HG03378 (cell line): ENCODE measurements around the gene ANKRD31.
"Not testable (repeated sequence)": the region's sequence is repeated elsewhere in the genome, so short reads cannot be mapped to it uniquely, and the experiment has no call there.

Source experiments
- ATAC-seq: cut with Tn5 transposase; IDR thresholded peaks from one replicate; pipeline ENCODE4 v1.9.1; 2021; ENCODE audit warnings: mild to moderate bottlenecking, moderate library complexity; ENCODE audit not compliant: unreplicated experiment

The ANKRD31 gene

GRCh38 chr5:75236322-75237316 lies at the start of gene ANKRD31:
ANKRD31 (minus strand) TSS chr5:75236878; CDS start chr5:75236686, 192 bp downstream.
- ATAC-seq = peak; percentile 67

DNA sequence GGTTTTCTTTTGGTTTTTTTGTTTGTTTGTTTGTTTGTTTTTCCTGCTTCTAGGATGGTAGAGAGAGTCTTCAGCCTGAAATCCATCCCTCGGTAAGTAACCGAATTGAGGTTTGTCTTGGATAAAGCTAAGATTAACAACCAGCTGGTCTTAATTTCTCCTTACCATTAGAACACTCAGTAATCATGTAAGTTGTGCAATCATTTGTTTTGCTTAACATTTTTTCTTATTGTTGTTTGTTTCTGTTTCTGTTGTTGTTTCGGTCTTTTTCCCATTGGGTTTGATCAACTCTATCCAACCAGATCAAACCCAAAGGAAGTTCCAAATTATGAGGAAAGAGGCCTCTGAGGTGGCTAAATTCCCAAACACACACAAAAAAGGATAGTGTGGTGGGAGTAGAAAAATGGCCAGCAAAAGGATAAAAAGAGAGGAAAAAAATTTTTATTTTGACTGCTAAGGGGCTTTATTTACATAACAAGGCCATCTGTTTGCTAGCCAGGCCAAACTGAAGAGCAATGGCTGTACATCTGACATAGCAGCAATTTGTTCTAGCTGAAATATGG lies 49.6 kb upstream of the ANKRD31 start:
- no peak for ATAC-seq

DNA sequence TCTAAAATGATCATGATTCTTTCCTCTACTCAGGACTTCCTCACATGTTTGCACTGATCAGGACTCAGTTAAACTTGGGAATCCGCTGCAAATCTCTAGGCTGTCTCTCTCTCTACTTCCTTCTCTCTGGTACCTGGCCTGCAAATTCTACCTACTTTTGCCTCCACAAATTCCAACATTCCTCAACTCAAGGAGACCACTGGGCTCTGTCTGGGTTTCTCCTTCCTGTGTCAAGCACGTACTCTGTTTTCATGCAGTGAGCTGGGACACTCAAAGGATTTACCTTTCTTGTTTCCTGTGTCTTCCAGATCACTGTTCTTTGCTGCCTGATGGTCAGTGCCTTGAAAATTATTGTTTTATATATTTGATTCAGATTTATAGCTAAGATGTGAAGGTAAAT lies 45.9 kb upstream of the ANKRD31 start:
- no peak for ATAC-seq

DNA sequence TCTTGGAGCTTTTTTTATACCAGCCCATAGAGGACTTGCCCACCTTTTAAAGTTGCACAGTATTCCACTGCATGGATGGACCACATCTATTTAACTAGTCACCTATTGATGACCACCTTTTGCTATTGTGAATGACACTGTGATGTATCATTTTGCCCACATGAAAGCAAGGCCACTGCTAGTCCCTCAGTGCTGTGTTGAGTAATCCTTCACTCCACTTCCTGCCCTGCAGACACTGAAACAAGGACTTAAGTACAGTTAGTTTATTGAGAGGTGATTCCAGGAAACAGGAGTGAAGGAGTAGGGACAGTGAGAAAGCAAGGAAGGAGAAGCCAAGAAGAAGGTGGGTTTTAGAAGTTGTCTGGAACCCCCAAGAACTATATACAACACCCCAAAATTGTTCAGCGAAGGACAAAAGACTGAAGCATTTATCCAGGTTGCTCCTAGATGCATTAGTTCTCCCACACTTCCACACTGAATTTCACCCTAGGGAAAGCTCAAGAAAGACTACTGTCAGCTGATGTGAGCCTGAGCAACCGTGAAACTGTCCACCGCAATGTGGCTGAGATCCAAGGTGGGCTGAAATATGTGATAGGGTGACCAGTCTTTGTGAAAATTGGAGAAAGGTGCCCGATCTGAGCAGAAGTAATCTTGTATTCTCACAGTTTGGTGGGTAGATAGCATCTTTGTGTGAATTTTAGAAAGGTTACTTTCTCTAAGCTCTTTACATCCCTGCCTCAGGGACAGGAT lies 45.2 kb upstream of the ANKRD31 start:
- ATAC-seq = no peak

GRCh38 chr5:75279321-75279720 lies 42.6 kb upstream of the ANKRD31 start:
- no peak for ATAC-seq

DNA sequence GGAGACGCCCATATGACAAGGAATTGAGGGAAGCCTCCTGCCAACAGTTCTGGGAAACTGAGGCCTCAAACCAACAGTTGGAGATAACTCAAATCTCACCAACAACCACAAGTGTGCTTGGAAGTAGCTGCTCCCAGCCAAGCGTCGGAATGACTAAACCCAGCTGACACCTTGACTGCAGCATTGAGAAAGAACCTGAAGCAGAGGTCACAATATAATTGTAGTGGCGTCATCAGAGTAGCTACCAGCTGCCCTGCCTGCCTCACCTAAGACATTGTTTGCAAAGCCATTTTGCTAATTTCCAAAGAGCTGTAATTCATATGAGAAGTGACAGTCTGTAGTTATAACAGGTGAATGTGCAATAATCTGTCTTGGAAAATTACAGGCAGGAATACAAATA lies 40.8 kb upstream of the ANKRD31 start:
- no peak for ATAC-seq

DNA sequence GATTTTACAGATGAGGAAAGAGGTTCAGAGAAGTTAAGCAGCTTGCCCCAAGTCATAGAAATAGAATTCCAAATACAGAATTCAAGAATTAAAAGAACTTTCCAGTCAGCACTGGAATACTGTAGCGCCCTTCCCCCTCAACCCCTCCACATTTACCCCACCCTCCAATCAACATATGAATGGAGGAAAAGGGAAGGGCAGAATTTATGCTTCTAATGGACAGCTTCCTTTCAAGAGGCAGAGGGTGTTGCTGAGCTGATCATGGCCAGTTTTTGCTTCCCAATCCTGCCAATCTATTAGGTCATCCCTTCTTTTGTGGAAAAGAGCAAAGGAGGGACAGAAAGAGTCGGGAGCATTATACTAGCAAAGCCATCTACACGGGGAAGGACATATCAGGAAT lies 39.1 kb upstream of the ANKRD31 start:
- no peak for ATAC-seq

DNA sequence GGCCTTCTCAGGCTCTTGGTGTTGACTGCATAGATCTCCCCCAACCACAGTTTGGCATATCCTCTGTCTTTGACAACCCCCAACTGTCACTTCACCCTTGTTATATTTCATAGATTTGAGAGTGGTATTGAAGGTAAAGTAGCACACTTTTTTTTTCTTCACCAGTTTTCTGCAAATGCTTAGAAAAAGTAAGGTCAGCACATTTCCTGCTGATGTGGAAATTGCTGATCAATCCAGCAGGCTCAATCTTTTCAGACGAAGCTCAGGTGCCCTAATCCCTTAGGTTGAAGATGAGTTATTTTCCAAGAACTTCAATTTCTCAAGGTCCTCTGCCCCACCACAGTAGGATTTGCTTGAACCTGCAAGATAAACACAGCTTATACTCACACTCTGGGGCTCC lies 38.5 kb upstream of the ANKRD31 start:
- no peak for ATAC-seq

DNA sequence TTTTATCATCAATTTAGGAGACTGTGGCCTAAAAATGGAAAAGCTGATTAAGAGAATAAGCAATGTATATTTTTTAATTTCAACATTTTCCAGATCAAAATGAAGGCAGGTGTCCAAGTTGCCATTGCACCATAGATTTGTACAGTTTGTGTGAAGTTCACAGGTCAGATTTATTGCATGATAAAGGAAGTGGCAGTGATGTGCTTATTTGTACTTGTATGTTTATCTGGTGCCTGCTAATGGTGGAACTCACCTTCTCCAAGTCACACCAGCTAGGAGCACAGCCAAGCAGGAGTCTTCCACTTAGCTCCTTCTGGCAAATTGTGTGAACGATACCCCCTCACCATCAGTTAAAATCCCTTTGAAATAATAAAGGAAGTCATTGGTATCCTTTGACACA lies 37.8 kb upstream of the ANKRD31 start:
- ATAC-seq = no peak

- not testable (repeated sequence) for ATAC-seq
These were observed 33.9 kb upstream of the ANKRD31 start for GRCh38 chr5:75270605-75271004.

- no peak for ATAC-seq
These were observed 29.1 kb upstream of the ANKRD31 start for GRCh38 chr5:75265731-75266130.

DNA sequence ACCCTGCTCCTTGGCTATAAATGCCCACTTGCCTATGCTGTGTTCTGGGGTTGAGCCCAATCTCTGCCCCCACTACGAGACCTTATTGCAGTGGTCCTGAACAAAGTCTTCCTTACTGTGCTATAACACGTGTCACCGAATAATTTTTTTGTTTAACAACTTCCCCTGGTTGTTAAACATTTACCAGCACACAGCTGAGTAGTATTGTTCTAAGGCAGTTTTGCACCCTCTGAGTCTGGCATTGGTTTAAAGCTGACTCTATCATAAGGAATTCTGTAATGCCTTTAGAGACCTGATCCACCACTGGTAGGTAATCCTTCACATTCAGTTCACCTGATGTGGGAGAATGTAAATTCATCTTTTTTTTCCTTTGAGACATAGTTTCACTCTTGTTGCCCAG lies 25.6 kb upstream of the ANKRD31 start:
- ATAC-seq = no peak

- ATAC-seq = no peak
These were observed 24.0 kb upstream of the ANKRD31 start for GRCh38 chr5:75260708-75261107.

DNA sequence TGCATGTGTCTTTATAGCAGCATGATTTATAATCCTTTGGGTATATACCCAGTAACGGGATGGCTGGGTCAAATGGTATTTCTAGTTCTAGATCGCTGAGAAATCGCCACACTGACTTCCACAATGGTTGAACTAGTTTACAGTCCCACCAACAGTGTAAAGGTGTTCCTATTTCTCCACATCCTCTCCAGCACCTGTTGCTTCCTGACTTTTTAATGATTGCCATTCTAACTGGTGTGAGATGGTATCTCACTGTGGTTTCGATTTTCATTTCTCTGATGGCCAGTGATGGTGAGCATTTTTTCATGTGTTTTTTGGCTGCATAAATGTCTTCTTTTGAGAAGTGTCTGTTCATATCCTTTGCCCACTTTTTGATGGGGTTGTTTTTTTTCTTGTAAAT lies 13.8 kb upstream of the ANKRD31 start:
- not testable (repeated sequence) for ATAC-seq

- ATAC-seq = no peak
These were observed 8.3 kb upstream of the ANKRD31 start for GRCh38 chr5:75245023-75245422.

DNA sequence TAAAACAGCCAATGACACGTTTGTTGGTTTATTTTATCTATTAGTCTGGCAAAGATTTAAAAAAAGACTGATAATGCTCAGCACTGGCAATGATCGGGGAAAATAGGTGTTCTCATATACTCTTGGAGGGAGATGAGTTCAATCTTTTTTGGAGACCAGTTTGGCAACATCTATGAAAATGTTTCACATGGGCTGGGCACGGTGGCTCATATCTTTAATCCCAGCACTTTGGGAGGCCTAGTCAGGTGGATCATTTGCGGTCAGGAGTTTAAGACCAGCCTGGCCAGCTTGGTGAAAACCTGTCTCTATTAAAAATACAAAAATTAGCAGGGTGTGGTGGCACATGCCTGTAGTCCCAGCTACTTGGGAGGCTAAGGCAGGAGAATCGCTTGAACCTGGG lies 6.8 kb upstream of the ANKRD31 start:
- no peak for ATAC-seq

DNA sequence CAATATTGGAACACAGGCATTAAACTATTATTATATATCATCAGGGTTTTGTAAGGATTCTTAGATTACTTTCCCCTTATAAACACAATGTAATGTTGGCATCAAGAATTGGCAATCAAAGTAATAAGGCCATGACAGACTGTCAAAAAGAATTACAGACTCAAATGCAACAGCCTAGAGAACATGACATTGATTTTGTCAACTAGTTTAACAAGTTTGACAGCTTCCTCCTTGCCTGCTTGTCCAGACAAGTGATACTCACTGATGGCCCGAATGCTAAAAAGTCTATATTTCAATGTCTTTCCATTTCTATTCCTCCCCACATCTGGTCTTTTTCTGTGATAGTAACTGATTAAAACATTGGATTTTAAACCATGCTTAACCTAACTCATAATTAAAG lies 6.4 kb upstream of the ANKRD31 start:
- no peak for ATAC-seq

DNA sequence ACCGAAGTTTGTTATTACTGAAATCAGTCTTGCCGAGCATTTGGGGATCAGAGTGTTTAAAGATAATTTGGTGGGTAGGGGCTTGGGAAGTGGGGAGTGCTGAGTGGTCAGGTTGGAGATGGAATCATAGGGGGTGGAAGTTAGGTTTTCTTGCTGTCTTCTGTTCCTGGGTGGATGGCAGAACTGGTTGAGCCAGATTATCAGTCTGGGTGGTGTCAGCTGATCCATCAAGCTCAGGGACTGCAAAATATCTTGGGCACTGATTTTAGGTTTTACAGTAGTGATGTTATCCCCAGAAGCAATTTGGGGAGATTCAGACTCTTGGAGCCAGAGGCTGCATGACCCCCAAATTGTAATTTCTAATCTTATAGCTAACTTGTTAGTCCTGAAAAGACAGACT lies 5.4 kb upstream of the ANKRD31 start:
- no peak for ATAC-seq

GRCh38 chr5:75239681-75240080 lies 3.0 kb upstream of the ANKRD31 start:
- no peak for ATAC-seq

- ATAC-seq = no peak
These were observed 967 bp downstream of the ANKRD31 start for GRCh38 chr5:75235711-75236110.

DNA sequence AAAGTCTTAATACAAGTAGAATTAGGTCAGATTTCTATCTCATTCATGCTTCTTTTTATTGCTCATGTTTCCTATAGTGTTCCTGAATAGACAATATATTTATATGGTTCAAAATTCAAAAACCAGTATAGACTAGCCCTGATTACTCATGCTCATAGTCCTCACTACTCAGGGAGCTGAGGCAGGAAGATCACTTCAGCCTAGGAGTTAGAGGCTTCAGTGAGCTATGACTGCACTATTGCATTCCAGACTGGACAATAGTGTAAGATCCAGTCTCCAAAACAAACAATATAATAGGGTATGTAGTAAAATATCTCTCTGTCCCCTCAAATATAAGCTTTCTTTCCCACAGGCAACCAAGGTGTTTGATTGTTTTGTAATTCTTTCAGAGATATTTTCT lies 2.4 kb downstream of the ANKRD31 start:
- no peak for ATAC-seq

GRCh38 chr5:75226916-75227315 lies 9.8 kb downstream of the ANKRD31 start:
- no peak for ATAC-seq
